Immature natural killer cell (primary cell): ENCODE data around the gene MAGI1. TPM values are rescaled to one million over a fixed set of nuclear protein-coding genes. Genes with fewer than 3 reads are reported as not detected.

ENCODE experiments used
- DNase-seq, 3 donors: peaks; one replicate each; pipeline ENCODE4 v3.0.0; 2022; ENCODE audit warnings: mixed read lengths in 1 of 3
- H3K27ac Mint-ChIP-seq, 6 donors: one replicate each; pipeline ENCODE4 v1.8.0; 2020; ENCODE audit warnings: mixed read lengths in 6 of 6, mild to moderate bottlenecking in 5 of 6, inconsistent platforms in 4 of 6, moderate library complexity in 3 of 6
- H3K27me3 Mint-ChIP-seq, 3 donors: one replicate each; pipeline ENCODE4 v1.8.0; 2020 to 2021; ENCODE audit warnings: low read depth in 3 of 3, mild to moderate bottlenecking in 3 of 3, mixed read lengths in 3 of 3, moderate library complexity in 3 of 3, inconsistent platforms in 1 of 3
- H3K36me3 Mint-ChIP-seq, 3 donors: one replicate each; pipeline ENCODE4 v1.8.0; 2020; ENCODE audit warnings: mixed read lengths in 3 of 3, inconsistent platforms in 2 of 3, mild to moderate bottlenecking in 2 of 3
- H3K4me1 Mint-ChIP-seq, 2 donors: one replicate each; pipeline ENCODE4 v1.8.0; 2020; ENCODE audit warnings: inconsistent platforms in 2 of 2, mild to moderate bottlenecking in 2 of 2, mixed read lengths in 2 of 2, moderate library complexity in 1 of 2
- H3K4me3 Mint-ChIP-seq, 5 donors: one replicate each; pipeline ENCODE4 v1.8.0; 2020; ENCODE audit warnings: mild to moderate bottlenecking in 5 of 5, mixed read lengths in 5 of 5, inconsistent platforms in 3 of 5, moderate library complexity in 3 of 5
- H3K9me3 Mint-ChIP-seq, 6 donors: one replicate each; pipeline ENCODE4 v1.8.0; 2020; ENCODE audit warnings: mild to moderate bottlenecking in 6 of 6, mixed read lengths in 6 of 6, inconsistent platforms in 4 of 6, moderate library complexity in 3 of 6
- polyA plus RNA-seq, 3 donors: library from polyadenylated mRNA; unstranded; fragments of 300-500 nt; fragmentation: Illumina TruSeq; gene quantifications; one replicate each; pipeline ENCODE4 v1.2.3, GENCODE V29; 2021

Gene MAGI1
- polyA plus RNA-seq, 3 donors from 2014 or later, result not detected

DNA sequence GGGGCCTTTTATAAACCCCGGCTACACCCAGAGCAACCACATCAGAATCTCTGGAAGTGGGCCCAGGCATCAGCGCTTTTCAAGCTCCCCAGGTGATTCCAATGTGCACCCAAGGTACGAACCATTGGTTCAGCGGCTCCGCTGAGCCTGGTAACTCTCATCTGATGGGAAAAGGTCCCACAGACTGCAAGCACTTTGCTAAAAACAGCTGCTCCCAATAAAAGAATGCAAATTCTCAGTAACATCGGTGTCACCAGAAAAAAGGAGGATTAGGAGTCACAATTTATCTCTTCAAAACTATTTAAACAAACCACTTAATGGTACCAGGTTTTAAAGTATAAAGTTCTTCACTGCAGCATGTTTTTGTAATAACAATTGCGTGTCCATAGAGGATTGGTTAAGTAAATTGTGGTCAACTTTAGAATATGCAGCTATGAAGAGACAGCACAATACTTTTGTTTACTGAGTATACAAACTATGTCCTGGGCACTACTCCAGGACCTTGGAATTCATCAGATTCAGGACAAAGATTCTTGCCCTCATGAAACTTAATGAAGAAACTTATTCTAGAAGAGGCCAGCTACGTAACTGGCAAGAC lies 690.2 kb downstream of the MAGI1 start:
- peaks cover 0 to 6% (median 2%) of the 10 kb centered on the region in 6 donors for H3K9me3 Mint-ChIP-seq

DNA sequence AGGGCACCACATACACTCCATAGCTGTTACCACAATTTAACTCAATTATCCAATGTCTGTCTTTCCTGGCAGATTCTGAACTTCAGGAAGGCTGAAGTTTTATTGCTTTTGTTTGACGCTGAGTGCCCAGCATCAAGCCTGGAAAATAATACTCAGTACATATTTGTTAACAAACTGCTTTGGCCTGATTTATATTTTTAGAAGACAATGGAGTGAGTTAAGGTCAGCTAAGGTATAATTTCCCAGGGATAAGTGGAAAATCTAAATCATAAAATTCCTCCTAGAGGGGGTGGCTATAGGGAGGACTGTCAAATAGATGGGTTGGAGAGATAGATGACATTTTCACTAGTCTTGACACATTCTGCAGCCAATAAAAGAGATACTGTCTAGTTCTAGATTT lies 691.6 kb downstream of the MAGI1 start:
- DNase-seq, result no peak
- Mint-ChIP-seq H3K27me3 (peaks cover 0 to 2% (median 0%) of the 10 kb centered on the region in 3 donors), H3K4me1 (no peaks in the 10 kb centered on the region), H3K36me3 (no peaks in the 10 kb centered on the region), H3K27ac (no peak overlapping the region), H3K4me3 (no peak overlapping the region), H3K9me3 (peaks cover 0 to 6% (median 2%) of the 10 kb centered on the region in 6 donors)

More for the DNA sequence above, 690.2 kb downstream of the MAGI1 start:
- H3K4me3 Mint-ChIP-seq, result no peak overlapping the region
- no peak for DNase-seq
- H3K36me3 Mint-ChIP-seq, result no peaks in the 10 kb centered on the region
- H3K27ac Mint-ChIP-seq, result no peak overlapping the region
- no peaks in the 10 kb centered on the region for H3K4me1 Mint-ChIP-seq
- H3K27me3 Mint-ChIP-seq, result peaks cover 0 to 2% (median 0%) of the 10 kb centered on the region in 3 donors

DNA sequence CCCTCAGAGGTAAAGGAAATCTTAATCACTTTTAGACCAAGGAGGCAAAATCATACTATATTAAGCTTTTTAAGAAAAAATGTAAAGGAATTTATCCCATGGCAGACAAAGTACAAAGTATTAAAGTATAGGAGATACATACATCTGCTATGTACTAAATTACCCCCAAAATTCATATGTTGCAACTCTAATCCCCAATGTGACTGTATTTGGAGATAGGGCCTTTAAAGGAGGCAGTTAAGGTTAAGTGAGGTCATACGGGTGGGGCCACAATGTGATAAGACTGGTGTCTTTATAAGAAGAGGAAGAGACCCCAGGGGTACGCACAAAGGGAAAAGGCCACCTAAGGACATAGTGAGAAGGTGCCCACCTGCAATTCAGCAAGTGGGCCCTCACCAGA lies 693.9 kb downstream of the MAGI1 start:
- no peak for DNase-seq
- Mint-ChIP-seq H3K4me1 (no peaks in the 10 kb centered on the region), H3K27ac (no peak overlapping the region), H3K4me3 (no peak overlapping the region), H3K9me3 (peaks cover 0 to 12% (median 6%) of the 10 kb centered on the region in 6 donors), H3K36me3 (no peaks in the 10 kb centered on the region), H3K27me3 (peaks cover 0 to 2% (median 0%) of the 10 kb centered on the region in 3 donors)

DNA sequence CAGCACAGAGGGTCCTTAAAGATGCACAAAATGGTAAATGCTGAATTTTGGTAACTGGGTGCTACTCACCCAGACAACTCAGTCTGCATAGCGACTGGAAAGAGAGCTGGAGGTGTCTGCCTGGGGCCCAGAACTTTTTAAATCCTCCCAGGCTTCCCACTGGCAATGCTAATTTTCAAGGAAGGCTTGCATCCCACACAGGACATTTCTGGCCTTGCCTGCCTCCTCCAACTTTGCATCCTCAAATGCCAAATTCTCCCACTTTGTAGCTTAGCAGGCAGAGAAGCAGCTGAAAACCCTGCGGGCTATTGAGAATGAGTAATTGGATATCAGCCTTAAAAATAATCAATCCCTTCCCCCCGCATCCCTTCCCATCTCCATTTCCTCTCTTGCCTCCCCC lies 694.3 kb downstream of the MAGI1 start:
- H3K36me3 Mint-ChIP-seq, result no peaks in the 10 kb centered on the region
- no peak overlapping the region for H3K4me3 Mint-ChIP-seq
- H3K4me1 Mint-ChIP-seq, result no peaks in the 10 kb centered on the region
- H3K27ac Mint-ChIP-seq, result no peak overlapping the region
- H3K27me3 Mint-ChIP-seq, result peaks cover 0 to 2% (median 0%) of the 10 kb centered on the region in 3 donors
- H3K9me3 Mint-ChIP-seq, result peaks cover 0 to 12% (median 6%) of the 10 kb centered on the region in 6 donors
- DNase-seq, result no peak

DNA sequence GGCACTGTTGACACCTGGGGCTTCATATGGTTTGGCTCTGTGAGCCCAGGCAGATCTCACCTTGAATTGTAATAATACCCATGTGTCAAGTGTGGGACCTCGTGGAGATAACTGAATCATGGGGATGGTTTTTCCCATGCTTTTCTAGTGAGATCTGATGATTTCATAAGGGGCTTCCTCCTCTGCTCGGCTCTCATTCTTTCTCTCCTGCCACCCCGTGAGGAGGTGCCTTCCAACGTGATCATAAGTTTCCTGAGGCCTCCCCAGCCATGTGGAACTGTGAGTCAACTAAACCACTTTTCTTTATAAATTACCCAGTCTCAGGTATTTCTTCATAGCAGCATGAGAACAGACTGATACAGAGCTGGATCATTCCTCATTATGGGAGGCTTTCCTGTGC lies 695.0 kb downstream of the MAGI1 start:
- Mint-ChIP-seq H3K9me3 (peaks cover 0 to 12% (median 6%) of the 10 kb centered on the region in 6 donors), H3K4me1 (no peaks in the 10 kb centered on the region), H3K36me3 (no peaks in the 10 kb centered on the region), H3K4me3 (no peak overlapping the region), H3K27me3 (peaks cover 0 to 2% (median 0%) of the 10 kb centered on the region in 3 donors), H3K27ac (no peak overlapping the region)
- DNase-seq, result no peak

DNA sequence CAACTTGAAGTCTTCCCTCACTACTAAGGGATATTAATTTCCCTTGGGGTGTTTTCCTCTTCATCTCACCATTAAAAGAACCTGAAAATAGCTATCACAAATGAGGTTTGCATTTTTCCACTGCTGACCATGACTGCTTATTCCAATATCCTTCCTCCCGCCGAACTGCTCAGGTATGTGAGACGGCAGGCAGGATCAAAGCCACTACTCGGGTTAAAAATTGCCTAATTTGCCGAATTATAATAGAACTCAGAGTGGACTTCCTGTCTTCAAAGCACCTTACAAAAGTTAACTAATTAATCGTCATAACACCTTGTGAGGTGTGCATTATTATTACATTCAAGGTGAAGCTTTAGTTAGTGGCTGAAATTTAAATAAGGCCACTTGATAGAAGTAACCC lies 695.7 kb downstream of the MAGI1 start:
- H3K27ac Mint-ChIP-seq, result no peak overlapping the region
- H3K27me3 Mint-ChIP-seq, result peaks cover 0 to 2% (median 0%) of the 10 kb centered on the region in 3 donors
- peaks cover 0 to 12% (median 6%) of the 10 kb centered on the region in 6 donors for H3K9me3 Mint-ChIP-seq
- no peak for DNase-seq
- no peaks in the 10 kb centered on the region for H3K36me3 Mint-ChIP-seq
- no peak overlapping the region for H3K4me3 Mint-ChIP-seq
- H3K4me1 Mint-ChIP-seq, result no peaks in the 10 kb centered on the region

DNA sequence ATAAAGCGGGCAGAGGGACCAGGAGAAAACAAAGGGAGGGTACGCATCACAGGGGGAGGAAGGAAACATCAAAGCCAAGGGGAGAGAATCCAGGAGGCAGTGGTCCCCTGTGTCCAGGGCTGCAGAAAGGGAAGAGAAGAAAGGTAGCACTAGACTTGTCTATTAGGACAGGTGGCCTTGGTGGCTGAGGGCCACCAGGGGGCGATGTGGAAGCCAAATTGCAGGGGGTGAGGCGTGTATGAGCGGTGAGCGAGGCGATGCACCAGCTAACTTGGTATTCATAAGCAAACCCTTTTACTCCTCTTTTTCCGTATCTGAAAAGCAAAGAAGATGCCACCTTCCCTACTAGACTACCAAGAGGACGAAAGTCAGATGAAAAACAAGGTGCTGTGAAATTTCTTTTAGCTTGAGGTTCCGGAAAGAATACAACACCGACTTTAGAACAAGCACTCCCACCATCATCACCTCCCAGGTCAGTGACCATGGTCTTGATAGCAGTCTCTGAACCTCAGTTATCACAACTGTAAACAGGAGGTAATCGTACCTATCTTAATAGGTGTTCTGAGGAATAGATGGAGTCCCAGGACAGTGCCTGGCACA lies 696.5 kb downstream of the MAGI1 start:
- Mint-ChIP-seq H3K4me1 (no peaks in the 10 kb centered on the region), H3K36me3 (no peaks in the 10 kb centered on the region), H3K27ac (no peak overlapping the region), H3K27me3 (peaks cover 0 to 2% (median 0%) of the 10 kb centered on the region in 3 donors), H3K4me3 (no peak overlapping the region), H3K9me3 (peaks cover 0 to 16% (median 5%) of the 10 kb centered on the region in 6 donors)
- DNase-seq, result no peak

DNA sequence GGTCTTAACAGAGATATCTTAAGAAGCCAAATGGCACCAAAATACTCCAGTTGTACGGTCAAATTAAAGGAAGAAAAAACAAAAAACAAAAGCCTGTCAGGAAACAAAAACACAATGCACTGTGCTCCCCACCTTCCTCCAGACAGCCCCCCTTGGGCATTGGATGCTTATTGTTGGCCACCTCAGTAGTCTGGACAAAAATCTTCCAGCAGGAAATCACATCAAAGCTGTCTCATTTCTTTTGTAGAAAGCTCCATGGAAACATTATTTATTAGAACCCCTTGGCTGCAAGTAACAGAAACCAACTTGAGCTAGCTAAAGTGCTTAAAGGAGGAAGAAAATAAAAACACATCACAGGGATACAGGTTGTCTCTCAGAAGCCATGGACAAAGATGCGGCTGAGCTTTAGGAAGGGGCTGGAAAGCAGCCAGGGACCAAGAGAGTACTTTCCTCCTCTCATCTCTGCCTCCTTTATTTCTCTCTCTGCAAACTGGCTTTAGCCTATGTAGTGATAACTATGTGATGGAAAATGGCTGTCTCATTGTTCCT lies 699.5 kb downstream of the MAGI1 start:
- no peaks in the 10 kb centered on the region for H3K4me1 Mint-ChIP-seq
- no peak overlapping the region for H3K27ac Mint-ChIP-seq
- H3K9me3 Mint-ChIP-seq, result peaks cover 5 to 30% (median 11%) of the 10 kb centered on the region in 6 donors
- H3K27me3 Mint-ChIP-seq, result peaks cover 0 to 2% (median 0%) of the 10 kb centered on the region in 3 donors
- H3K36me3 Mint-ChIP-seq, result no peaks in the 10 kb centered on the region
- DNase-seq, result no peak
- H3K4me3 Mint-ChIP-seq, result no peak overlapping the region

DNA sequence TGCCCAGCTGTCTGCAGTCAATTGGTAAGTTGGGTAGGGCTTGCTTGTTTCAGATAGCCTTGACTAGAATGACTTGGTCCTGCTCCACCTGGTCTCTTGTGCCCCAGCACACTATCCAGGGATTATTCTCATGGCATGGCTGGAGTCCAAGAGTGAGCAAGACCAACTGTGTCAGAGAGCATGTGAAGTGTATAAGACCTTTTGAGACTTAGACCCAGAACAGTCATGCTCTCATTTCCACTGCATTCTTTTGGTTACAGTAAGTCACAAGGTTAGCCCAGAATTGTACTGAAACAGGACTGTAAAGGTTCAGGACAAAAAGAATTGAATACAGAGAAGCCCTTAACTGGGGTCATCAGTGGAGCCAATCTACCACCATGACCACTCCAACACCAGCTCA lies 700.1 kb downstream of the MAGI1 start:
- Mint-ChIP-seq H3K4me3 (no peak overlapping the region), H3K9me3 (peaks cover 5 to 30% (median 11%) of the 10 kb centered on the region in 6 donors), H3K27ac (no peak overlapping the region), H3K4me1 (no peaks in the 10 kb centered on the region), H3K27me3 (no peaks in the 10 kb centered on the region), H3K36me3 (no peaks in the 10 kb centered on the region)
- DNase-seq, result no peak

DNA sequence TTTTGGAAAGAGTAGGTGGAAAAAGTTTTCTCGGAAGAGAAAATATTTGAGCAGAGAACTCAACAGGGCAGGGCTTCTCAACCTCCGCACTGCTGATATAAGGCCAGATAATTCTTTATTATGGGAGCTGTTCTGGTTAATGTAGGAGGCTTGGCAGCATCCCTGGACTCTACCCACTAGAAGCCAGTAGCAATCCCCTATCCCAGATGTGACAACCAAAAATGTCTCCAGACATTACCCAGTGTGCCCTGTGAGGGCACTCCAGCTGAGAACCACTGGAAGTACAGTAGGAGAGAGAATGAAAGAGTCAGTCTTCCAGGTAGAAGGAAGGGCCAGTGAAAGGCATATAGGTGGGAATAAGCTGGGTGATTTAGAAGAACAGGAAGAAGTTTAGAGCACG lies 703.1 kb downstream of the MAGI1 start:
- DNase-seq, result no peak
- H3K4me1 Mint-ChIP-seq, result no peaks in the 10 kb centered on the region
- H3K9me3 Mint-ChIP-seq, result peaks cover 5 to 30% (median 12%) of the 10 kb centered on the region in 6 donors
- H3K36me3 Mint-ChIP-seq, result no peaks in the 10 kb centered on the region
- no peak overlapping the region for H3K4me3 Mint-ChIP-seq
- H3K27ac Mint-ChIP-seq, result no peak overlapping the region
- no peaks in the 10 kb centered on the region for H3K27me3 Mint-ChIP-seq

DNA sequence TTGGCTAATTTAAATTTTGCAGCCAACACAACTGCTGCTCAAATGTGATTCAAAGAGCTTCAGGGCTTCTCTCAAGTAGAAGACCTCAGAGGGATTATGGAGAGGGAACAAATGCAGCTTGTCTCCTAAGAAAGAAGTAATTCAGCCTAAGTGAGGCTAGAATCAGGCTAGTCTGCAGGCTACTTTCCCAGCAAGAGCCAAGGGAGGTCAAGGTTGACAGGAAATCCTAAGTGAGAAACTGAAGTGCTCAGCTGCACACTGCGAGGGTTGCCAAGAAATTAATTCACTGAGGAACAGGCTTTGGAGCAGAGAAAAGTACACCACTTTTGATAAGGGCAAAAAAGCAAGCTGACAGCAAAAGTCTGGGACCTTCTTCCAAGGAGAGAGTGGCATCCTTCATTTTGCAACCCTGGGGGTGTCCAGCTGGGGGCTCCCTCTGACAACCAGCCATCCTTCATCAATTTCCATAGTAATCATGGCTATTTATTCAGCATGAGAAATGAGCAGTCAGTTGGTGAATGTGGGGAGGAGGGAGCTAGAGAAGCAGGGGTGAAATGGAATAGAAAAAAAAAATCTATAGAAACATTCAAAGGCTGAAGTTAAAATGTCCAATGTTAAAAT lies 704.6 kb downstream of the MAGI1 start:
- Mint-ChIP-seq H3K9me3 (peaks cover 3 to 41% (median 12%) of the 10 kb centered on the region in 6 donors), H3K36me3 (no peaks in the 10 kb centered on the region), H3K27ac (no peak overlapping the region), H3K27me3 (no peaks in the 10 kb centered on the region), H3K4me3 (no peak overlapping the region), H3K4me1 (no peaks in the 10 kb centered on the region)
- no peak for DNase-seq

DNA sequence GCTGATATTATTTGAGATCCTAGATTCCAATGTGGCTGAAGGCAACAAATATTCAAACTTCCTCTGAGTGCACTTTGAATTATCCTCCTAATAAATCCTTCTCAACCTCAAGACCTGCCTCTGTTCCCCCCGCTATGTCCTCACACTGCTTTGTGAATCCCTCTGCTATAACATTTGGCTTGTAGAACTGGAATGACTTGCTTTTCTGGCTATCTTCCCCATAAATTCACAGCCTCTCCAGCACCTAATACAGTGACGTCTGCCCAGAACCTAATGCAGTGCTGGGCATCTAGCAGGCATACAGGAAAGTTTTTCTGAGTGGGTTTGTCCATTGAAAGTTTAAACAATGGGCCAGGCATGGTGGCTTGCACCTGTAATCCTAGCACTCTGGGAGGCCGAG lies 707.0 kb downstream of the MAGI1 start:
- H3K4me3 Mint-ChIP-seq, result no peak overlapping the region
- no peak for DNase-seq
- H3K36me3 Mint-ChIP-seq, result no peaks in the 10 kb centered on the region
- no peaks in the 10 kb centered on the region for H3K4me1 Mint-ChIP-seq
- H3K27ac Mint-ChIP-seq, result no peak overlapping the region
- H3K9me3 Mint-ChIP-seq, result peaks cover 3 to 35% (median 16%) of the 10 kb centered on the region in 6 donors
- no peaks in the 10 kb centered on the region for H3K27me3 Mint-ChIP-seq

DNA sequence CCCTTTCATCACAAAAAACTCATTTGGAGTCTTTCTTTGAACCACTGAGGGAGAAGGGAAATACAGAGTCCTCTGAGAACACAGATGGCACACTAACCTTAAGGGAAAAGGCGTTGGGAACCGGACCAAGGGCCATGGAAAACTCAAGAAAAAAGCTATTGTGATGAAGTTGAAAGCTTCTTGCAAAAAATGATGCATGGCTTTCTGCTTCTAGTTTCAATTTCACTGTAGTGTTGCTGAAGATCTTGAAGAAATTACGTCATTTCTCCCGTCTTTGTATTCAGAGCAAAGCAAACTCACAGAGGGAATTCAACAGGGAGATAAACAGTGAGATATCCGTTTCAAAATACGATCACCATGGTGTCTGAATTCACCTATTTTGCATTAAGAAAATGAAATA lies 708.6 kb downstream of the MAGI1 start:
- no peak overlapping the region for H3K4me3 Mint-ChIP-seq
- H3K4me1 Mint-ChIP-seq, result no peaks in the 10 kb centered on the region
- H3K27ac Mint-ChIP-seq, result no peak overlapping the region
- peaks cover 0 to 27% (median 10%) of the 10 kb centered on the region in 6 donors for H3K9me3 Mint-ChIP-seq
- no peak for DNase-seq
- H3K27me3 Mint-ChIP-seq, result peaks cover 0 to 2% (median 0%) of the 10 kb centered on the region in 3 donors
- H3K36me3 Mint-ChIP-seq, result no peaks in the 10 kb centered on the region

DNA sequence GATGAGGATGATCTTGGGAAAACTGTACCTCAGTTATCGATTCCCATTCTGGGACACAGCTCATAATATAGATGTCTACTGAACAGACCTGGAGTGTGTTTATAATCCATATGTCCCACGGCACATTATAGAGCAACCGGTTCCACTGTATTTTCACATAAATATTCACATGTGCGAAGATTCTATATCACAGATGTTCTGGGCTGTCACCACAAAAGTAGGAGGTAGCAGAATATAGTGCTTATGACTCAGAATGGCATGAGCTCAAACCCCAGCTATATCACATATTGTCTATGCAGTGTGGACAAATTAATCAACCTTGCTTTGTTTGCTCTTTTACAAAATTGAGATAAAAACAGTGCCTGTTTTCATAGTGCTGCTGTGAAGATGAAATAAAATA lies 710.6 kb downstream of the MAGI1 start:
- Mint-ChIP-seq H3K27ac (no peak overlapping the region), H3K4me3 (no peak overlapping the region), H3K36me3 (no peaks in the 10 kb centered on the region), H3K9me3 (peaks cover 0 to 28% (median 11%) of the 10 kb centered on the region in 6 donors), H3K4me1 (no peaks in the 10 kb centered on the region), H3K27me3 (peaks cover 0 to 2% (median 0%) of the 10 kb centered on the region in 3 donors)
- no peak for DNase-seq
